HUES48 (cell line): ENCODE data around the gene SPA17.

ENCODE experiments used
- H3K27ac ChIP-seq: one replicate; pipeline ENCODE4 v1.7.0; 2013; ENCODE audit warnings: low read depth, low read length, inconsistent platforms
- H3K27me3 ChIP-seq: 2 replicates; pipeline ENCODE4 v1.6.1; 2013; ENCODE audit warnings: mild to moderate bottlenecking, low read length; ENCODE audit not compliant: control insufficient read depth, insufficient read depth
- H3K36me3 ChIP-seq: 2 replicates; pipeline ENCODE4 v1.6.1; 2013; ENCODE audit warnings: low read length; ENCODE audit not compliant: control insufficient read depth, insufficient read depth
- H3K4me1 ChIP-seq: 2 replicates; pipeline ENCODE4 v1.6.1; 2013; ENCODE audit warnings: mild to moderate bottlenecking, low read length; ENCODE audit not compliant: control insufficient read depth, insufficient read depth
- H3K4me3 ChIP-seq: 2 replicates; pipeline ENCODE4 v1.5.1; 2013; ENCODE audit warnings: mild to moderate bottlenecking, low read depth, low read length
- H3K9ac ChIP-seq: 2 replicates; pipeline ENCODE4 v1.6.1; 2013; ENCODE audit warnings: mild to moderate bottlenecking, low read depth, low read length, moderate library complexity
- H3K9me3 ChIP-seq: 2 replicates; pipeline ENCODE4 v1.6.1; 2013; ENCODE audit warnings: low read length; ENCODE audit not compliant: control insufficient read depth, insufficient read depth

SPA17 gene

GRCh38 chr11:124643042-124643604, 30.6 kb upstream of the SPA17 start:
- Histone ChIP-seq H3K9ac (no peak overlapping the region), H3K27ac (no peak overlapping the region), H3K4me1 (no peaks in the 10 kb centered on the region; the same call in 1 of the 2 replicates), H3K4me3 (no peak overlapping the region), H3K36me3 (no peaks in the 10 kb centered on the region), H3K9me3 (no peaks in the 10 kb centered on the region), H3K27me3 (no peaks in the 10 kb centered on the region; the same call in 1 of the 2 replicates)

DNA sequence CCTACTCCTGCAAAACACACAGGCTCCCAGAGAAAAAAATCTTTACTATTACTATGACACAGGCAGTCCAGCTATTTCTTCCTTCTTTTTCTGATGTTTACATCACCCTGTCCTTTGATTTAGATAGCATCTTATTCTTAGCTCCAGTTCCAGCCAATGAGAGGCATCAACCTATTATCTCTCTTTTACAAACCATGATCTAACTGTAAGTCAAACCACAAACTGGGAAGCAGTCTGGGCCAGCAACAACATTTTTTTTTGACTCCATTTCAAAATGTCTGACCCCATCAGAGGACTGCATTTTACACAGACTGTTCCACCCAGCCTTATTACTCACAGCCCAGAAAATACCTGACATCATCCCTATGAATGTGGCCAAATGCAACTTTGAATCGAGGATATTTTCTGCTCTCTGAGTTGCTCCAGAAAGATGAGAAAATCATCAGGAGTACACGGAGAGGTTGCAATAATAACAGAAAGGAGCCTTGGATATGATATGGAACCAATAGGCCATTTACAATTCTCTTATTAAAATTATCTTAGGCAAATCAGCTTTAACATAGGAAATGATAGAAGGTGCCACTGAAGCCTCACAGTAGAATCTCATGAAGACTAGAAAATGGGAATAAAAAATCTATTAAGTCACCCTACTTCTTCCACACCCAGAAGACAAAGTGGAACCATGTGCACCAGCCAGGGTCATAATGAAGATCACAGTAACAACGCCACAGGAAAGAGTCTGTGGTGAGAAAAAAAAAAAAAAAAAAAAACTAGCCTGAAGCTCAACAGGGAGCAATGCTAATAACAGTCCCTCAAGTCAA, 29.9 kb upstream of the SPA17 start:
- H3K9ac ChIP-seq, result no peak overlapping the region
- H3K4me3 ChIP-seq, result no peak overlapping the region
- no peaks in the 10 kb centered on the region for H3K9me3 ChIP-seq
- H3K36me3 ChIP-seq, result no peaks in the 10 kb centered on the region
- H3K4me1 ChIP-seq, result no peaks in the 10 kb centered on the region; the same call in 1 of the 2 replicates
- H3K27ac ChIP-seq, result no peak overlapping the region
- no peaks in the 10 kb centered on the region; the same call in 1 of the 2 replicates for H3K27me3 ChIP-seq

GRCh38 chr11:124644426-124645280, 29.1 kb upstream of the SPA17 start:
- Histone ChIP-seq H3K27me3 (no peaks in the 10 kb centered on the region; the same call in 1 of the 2 replicates), H3K4me1 (no peaks in the 10 kb centered on the region; the same call in 1 of the 2 replicates), H3K9me3 (no peaks in the 10 kb centered on the region), H3K4me3 (peak overlapping the region; percentile 38; the same call in 1 of the 2 replicates), H3K27ac (no peak overlapping the region), H3K36me3 (no peaks in the 10 kb centered on the region), H3K9ac (no peak overlapping the region)

DNA sequence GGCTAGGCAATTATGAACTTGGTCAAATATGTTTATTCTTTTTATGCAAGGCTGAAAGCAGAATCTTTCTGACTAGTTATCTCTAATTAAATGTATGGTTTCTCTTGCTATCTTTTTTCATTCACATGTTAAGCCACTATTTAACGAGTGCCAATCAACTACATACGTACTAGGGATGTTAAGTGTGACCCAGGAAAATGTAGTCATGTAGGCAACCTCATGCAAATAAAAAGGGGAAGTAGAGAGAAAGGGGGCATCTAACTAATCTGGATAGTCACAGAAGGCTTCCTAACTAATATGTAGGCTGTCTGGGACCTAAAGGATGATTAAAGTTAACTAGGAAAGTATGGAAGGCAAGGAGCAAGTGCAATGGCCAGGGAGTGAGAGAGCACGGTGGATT, 27.6 kb upstream of the SPA17 start:
- no peak overlapping the region for H3K4me3 ChIP-seq
- no peaks in the 10 kb centered on the region; the same call in 1 of the 2 replicates for H3K4me1 ChIP-seq

DNA sequence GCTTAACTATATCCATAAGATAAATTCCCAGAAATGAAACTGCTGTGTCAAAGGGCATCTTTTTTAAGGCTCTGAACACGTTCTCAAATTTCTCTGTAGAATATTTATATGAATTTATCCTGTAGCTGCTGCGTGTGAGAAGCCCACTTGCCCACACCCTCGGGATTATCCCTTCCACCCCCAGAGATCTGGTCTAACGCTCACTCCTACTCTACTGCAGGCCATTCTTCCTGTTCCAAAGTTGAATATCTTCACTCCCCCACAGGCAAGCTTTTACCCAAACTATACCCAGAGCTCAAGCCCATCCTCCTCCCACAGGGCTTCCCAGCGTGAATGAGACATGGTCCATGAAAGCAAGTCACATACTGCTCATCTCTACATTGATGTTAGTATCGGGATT, 25.1 kb upstream of the SPA17 start:
- Histone ChIP-seq H3K27me3 (no peaks in the 10 kb centered on the region; the same call in 1 of the 2 replicates), H3K27ac (no peak overlapping the region), H3K9ac (no peak overlapping the region), H3K36me3 (no peaks in the 10 kb centered on the region), H3K9me3 (no peaks in the 10 kb centered on the region), H3K4me1 (no peaks in the 10 kb centered on the region; the same call in 1 of the 2 replicates), H3K4me3 (no peak overlapping the region)

More for the DNA sequence above, 27.6 kb upstream of the SPA17 start:
- no peak overlapping the region for H3K27ac ChIP-seq
- H3K9ac ChIP-seq, result no peak overlapping the region
- H3K9me3 ChIP-seq, result no peaks in the 10 kb centered on the region
- no peaks in the 10 kb centered on the region for H3K36me3 ChIP-seq
- no peaks in the 10 kb centered on the region; the same call in 1 of the 2 replicates for H3K27me3 ChIP-seq

DNA sequence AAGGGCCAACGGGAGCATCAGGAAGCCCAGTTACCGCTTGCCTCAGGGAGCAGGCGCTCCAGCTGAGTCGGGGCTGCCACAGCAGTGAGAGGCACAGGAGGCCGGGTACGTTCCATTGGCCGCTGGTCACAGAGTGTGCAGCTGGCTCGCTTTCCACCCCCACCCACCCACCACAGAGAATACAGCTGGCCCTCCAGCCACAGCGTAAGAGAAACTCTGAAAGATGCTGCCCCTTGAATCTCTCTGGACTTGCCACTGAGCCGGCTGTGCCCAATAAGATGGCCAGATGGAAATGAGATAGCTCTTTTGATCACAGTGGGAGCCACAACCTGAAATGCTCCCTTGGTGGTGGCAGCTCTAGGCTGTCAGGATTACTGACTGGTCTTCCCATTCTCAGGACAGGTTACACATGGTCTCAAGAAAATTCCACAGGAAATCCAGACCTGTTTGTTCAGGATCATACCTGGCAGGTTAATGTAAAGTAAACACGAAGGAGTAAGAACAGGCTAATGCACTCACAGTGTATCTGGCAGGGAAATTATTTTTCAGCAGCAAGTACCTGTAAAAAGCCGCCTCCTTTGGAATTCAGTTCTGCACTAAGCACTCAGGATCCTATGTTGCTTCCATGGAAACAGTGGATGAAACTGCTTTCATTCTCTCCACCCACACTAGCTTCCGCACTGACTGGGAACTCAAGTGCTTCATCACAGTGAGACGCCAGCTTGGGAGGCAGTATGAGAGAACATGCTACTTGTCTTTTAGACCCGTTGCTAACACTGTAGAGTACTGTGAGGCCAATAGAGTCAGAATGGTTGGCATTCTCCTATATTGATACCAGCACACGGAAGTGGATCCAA, 16.7 kb upstream of the SPA17 start:
- Histone ChIP-seq H3K9ac (no peak overlapping the region), H3K9me3 (no peaks in the 10 kb centered on the region), H3K4me1 (peaks cover 20% of the 10 kb centered on the region), H3K27me3 (no peaks in the 10 kb centered on the region), H3K36me3 (no peaks in the 10 kb centered on the region), H3K27ac (peak overlapping the region; percentile 46), H3K4me3 (no peak overlapping the region)

- no peaks in the 10 kb centered on the region for H3K27me3 ChIP-seq
- peaks cover 20% of the 10 kb centered on the region for H3K4me1 ChIP-seq
- no peak overlapping the region for H3K9ac ChIP-seq
- H3K27ac ChIP-seq, result peak overlapping the region; percentile 46
- no peaks in the 10 kb centered on the region for H3K36me3 ChIP-seq
- no peaks in the 10 kb centered on the region for H3K9me3 ChIP-seq
- H3K4me3 ChIP-seq, result no peak overlapping the region
Observed at GRCh38 chr11:124657904-124658303, 15.8 kb upstream of the SPA17 start.

DNA sequence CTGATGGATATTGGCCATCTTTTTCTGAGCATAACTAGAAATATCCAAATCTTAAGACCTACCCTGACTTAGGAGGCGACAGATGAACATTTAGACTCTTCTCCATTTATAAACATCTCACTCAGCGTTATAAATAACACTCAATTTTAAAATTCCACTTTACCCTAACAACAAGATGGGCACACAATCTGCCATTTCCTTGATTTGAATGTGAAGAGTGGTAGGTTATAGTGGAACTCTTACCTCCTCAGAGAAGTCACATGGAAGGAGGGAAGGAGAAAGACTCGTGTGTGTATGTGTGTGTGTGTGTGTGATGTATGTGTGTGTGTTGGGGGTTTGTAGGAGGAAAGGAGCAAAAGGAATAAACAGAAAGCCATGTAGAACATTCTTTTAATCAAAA, 15.2 kb upstream of the SPA17 start:
- no peak overlapping the region for H3K27ac ChIP-seq
- no peaks in the 10 kb centered on the region for H3K27me3 ChIP-seq
- no peak overlapping the region for H3K4me3 ChIP-seq
- no peak overlapping the region for H3K9ac ChIP-seq
- H3K9me3 ChIP-seq, result no peaks in the 10 kb centered on the region
- H3K36me3 ChIP-seq, result no peaks in the 10 kb centered on the region
- H3K4me1 ChIP-seq, result peaks cover 20% of the 10 kb centered on the region

GRCh38 chr11:124658986-124659385, 14.7 kb upstream of the SPA17 start:
- H3K9me3 ChIP-seq, result no peaks in the 10 kb centered on the region
- no peaks in the 10 kb centered on the region for H3K27me3 ChIP-seq
- H3K4me1 ChIP-seq, result peaks cover 20% of the 10 kb centered on the region
- no peak overlapping the region for H3K9ac ChIP-seq
- no peak overlapping the region for H3K4me3 ChIP-seq
- H3K27ac ChIP-seq, result no peak overlapping the region
- no peaks in the 10 kb centered on the region for H3K36me3 ChIP-seq

DNA sequence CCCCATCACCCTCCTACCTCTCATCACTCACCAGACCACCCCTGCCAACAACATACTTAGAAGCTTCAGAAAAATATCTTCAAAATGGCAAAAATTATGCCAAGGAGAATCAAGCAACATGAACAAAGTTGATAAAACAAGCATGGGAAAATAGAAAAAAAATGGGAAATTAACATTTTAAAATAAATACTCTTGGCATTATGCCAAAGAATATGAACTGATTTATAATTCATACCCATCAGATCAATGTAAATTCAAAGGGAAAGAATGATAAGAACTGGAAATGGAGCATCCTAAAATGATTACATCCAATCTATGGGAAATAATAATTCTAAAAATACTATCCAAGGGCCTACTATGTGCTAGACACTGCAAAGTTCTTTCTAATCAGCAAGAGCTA, 12.2 kb upstream of the SPA17 start:
- H3K27me3 ChIP-seq, result no peaks in the 10 kb centered on the region
- no peaks in the 10 kb centered on the region for H3K36me3 ChIP-seq
- H3K4me3 ChIP-seq, result no peak overlapping the region
- no peak overlapping the region for H3K27ac ChIP-seq
- peaks cover 20% of the 10 kb centered on the region for H3K4me1 ChIP-seq
- H3K9ac ChIP-seq, result no peak overlapping the region
- no peaks in the 10 kb centered on the region for H3K9me3 ChIP-seq
